ENCODE measurements around the gene SLC25A14. TPM values are rescaled to one million over a fixed set of nuclear protein-coding genes. Genes with fewer than 3 reads are reported as not detected.

Gene SLC25A14
- total RNA-seq, 3 donors from 2014 or later (not counting 1 experiment from before 2014, with no cell fraction given) = 17.6 to 20.5 (median 19.0) TPM

DNA sequence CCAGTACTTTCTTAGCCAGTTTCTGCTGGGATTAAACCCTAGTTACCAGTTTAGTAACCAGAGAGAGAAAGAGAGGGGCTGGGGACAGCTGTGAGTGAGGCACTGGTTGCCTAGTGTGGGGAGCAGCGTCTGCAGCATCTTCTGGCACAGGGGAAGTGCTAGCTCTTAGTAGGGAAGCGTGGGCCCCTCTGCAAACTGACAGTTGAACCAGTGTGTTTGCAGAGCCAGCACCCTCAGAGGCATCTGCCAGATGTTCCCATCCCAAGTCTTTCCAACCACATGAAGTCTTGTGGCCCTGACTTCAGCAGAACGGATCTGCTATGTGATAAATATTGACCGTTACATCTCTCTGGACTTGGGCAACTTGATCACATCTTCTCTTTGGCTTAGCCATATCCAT is 77.1 kb downstream of the SLC25A14 start:
- intact Hi-C loops (cut with micrococcal nuclease) = no loop called here
- no peak overlapping the region for H3K27ac ChIP-seq (ENCODE audit: low read length)
- 79% methylated on average over 4 of the region's 4 CpGs for WGBS (ENCODE audit: insufficient coverage)
- H3K9me3 ChIP-seq (ENCODE audit: control insufficient read depth, insufficient read depth, low read length) = no peaks in the 10 kb centered on the region
- no peaks in the 10 kb centered on the region for H3K36me3 Mint-ChIP-seq
- peaks cover 0 to 14% of the 10 kb centered on the region in 2 donors for H3K4me1 Mint-ChIP-seq
- ATAC-seq (no peak), DNase-seq (no peak)
- TF ChIP-seq, protein P1, sequence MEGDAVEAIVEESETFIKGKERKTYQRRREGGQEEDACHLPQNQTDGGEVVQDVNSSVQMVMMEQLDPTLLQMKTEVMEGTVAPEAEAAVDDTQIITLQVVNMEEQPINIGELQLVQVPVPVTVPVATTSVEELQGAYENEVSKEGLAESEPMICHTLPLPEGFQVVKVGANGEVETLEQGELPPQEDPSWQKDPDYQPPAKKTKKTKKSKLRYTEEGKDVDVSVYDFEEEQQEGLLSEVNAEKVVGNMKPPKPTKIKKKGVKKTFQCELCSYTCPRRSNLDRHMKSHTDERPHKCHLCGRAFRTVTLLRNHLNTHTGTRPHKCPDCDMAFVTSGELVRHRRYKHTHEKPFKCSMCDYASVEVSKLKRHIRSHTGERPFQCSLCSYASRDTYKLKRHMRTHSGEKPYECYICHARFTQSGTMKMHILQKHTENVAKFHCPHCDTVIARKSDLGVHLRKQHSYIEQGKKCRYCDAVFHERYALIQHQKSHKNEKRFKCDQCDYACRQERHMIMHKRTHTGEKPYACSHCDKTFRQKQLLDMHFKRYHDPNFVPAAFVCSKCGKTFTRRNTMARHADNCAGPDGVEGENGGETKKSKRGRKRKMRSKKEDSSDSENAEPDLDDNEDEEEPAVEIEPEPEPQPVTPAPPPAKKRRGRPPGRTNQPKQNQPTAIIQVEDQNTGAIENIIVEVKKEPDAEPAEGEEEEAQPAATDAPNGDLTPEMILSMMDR (IDR thresholded peaks at IDR 0.05) = no peak
- H3K27me3 Mint-ChIP-seq (ENCODE audit: low read depth in 2 of 2) = peaks cover 0 to 12% of the 10 kb centered on the region in 2 donors
- no peaks in the 10 kb centered on the region for H3K9me3 Mint-ChIP-seq
- no peak overlapping the region for H3K4me3 Mint-ChIP-seq
- H3K4me3 ChIP-seq (ENCODE audit: low read length) = no peak overlapping the region
- no peaks in the 10 kb centered on the region for H3K4me1 ChIP-seq (ENCODE audit: control insufficient read depth, insufficient read depth, low read length)
- peaks cover 2% of the 10 kb centered on the region for H3K36me3 ChIP-seq (ENCODE audit: control insufficient read depth, insufficient read depth, low read length)
- H3K27ac Mint-ChIP-seq = peak overlapping the region in 1 of 2 donors; percentile 18
- no peaks in the 10 kb centered on the region for H3K27me3 ChIP-seq (ENCODE audit: control insufficient read depth, insufficient read depth, low read length)

DNA sequence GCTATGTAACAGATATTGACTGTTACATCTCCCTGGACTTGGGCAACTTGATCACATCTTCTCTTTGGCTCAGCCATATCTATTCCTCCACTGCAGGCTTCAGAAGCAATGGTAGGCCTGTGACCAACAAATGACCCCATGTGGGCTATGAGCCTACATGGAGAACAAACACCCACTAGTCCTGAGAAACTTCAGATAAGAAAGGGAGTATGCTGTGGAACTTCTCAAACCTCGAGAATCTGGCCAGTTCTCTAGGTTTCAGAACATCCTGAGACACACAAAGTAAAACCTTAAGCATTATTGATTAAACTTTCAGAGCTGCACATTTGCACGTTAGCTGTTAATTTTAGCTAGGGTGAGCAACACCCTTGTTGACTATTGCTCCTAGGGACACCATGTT is 78.3 kb downstream of the SLC25A14 start:
- Histone ChIP-seq H3K4me1 (ENCODE audit: control insufficient read depth, insufficient read depth, low read length) (no peaks in the 10 kb centered on the region), H3K4me3 (ENCODE audit: low read length) (no peak overlapping the region), H3K27ac (ENCODE audit: low read length) (no peak overlapping the region), H3K27me3 (ENCODE audit: control insufficient read depth, insufficient read depth, low read length) (no peaks in the 10 kb centered on the region), H3K36me3 (ENCODE audit: control insufficient read depth, insufficient read depth, low read length) (peaks cover 2% of the 10 kb centered on the region), H3K9me3 (ENCODE audit: control insufficient read depth, insufficient read depth, low read length) (no peaks in the 10 kb centered on the region)
- TF ChIP-seq, protein P1 (IDR thresholded peaks at IDR 0.05) = no peak
- Mint-ChIP-seq H3K4me3 (no peak overlapping the region), H3K27ac (no peak overlapping the region), H3K27me3 (ENCODE audit: low read depth in 2 of 2) (peaks cover 0 to 21% of the 10 kb centered on the region in 2 donors), H3K9me3 (no peaks in the 10 kb centered on the region), H3K36me3 (no peaks in the 10 kb centered on the region), H3K4me1 (peaks cover 0 to 14% of the 10 kb centered on the region in 2 donors)
- ATAC-seq = no peak
- intact Hi-C loops (cut with micrococcal nuclease) = no loop called here
- no peak for DNase-seq
- 88% methylated on average over 2 of the region's 2 CpGs for WGBS (ENCODE audit: insufficient coverage)

DNA sequence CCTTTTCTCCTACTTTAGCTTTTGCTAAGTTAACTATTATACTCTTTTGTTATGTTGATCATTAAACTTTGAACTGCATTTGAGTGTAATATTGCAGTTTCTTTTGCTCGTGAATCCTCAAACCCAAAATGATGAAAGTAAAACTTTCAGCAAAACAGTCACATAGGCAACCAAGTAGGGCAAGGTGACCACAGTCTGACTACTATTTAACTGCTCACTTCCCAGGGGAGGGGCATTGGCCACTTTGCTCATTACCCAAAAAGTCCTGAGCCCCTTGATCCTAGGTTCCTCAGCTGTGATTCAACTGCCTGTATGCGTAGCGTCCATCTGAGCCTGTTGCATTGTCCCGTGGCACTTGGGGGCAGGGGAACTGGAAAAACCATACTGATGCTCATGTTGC is 79.0 kb downstream of the SLC25A14 start:
- Mint-ChIP-seq H3K27ac (no peak overlapping the region), H3K9me3 (no peaks in the 10 kb centered on the region), H3K36me3 (no peaks in the 10 kb centered on the region), H3K4me3 (no peak overlapping the region), H3K27me3 (ENCODE audit: low read depth in 2 of 2) (peaks cover 4 to 27% of the 10 kb centered on the region in 2 donors), H3K4me1 (peaks cover 0 to 14% of the 10 kb centered on the region in 2 donors)
- TF ChIP-seq, protein P1 (IDR thresholded peaks at IDR 0.05) = no peak
- H3K4me3 ChIP-seq (ENCODE audit: low read length) = no peak overlapping the region
- no peaks in the 10 kb centered on the region for H3K27me3 ChIP-seq (ENCODE audit: control insufficient read depth, insufficient read depth, low read length)
- ATAC-seq (no peak), DNase-seq (no peak)
- intact Hi-C loops (cut with micrococcal nuclease) = no loop called here
- H3K36me3 ChIP-seq (ENCODE audit: control insufficient read depth, insufficient read depth, low read length) = peaks cover 2% of the 10 kb centered on the region
- 95% methylated on average over 3 of the region's 4 CpGs for WGBS (ENCODE audit: insufficient coverage)
- no peaks in the 10 kb centered on the region for H3K4me1 ChIP-seq (ENCODE audit: control insufficient read depth, insufficient read depth, low read length)
- H3K27ac ChIP-seq (ENCODE audit: low read length) = no peak overlapping the region
- H3K9me3 ChIP-seq (ENCODE audit: control insufficient read depth, insufficient read depth, low read length) = no peaks in the 10 kb centered on the region

DNA sequence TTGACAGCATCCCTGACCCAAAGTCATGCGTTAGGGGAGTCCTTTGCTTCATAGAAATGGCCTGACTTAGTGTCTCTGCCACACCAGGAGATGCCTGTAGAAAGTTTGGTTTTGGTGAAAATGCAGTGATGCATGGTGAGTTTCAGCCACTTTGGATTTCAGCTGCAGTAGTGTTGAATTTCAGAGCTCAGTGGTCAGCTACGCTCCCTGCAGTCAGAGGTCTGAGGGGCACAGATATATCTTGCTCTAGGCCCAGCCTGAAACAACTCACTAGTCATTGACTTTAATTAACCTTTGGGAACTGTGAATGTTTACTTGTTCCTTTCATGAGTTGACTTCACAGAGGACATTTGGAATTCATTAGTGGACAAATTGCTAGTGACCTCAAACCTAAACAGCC is 79.5 kb downstream of the SLC25A14 start:
- no peak overlapping the region for H3K4me3 Mint-ChIP-seq
- intact Hi-C loops (cut with micrococcal nuclease) = no loop called here
- peaks cover 4 to 27% of the 10 kb centered on the region in 2 donors for H3K27me3 Mint-ChIP-seq (ENCODE audit: low read depth in 2 of 2)

More for the DNA sequence above, 79.5 kb downstream of the SLC25A14 start:
- Mint-ChIP-seq H3K4me1 (peaks cover 0 to 12% of the 10 kb centered on the region in 2 donors), H3K9me3 (no peaks in the 10 kb centered on the region), H3K27ac (no peak overlapping the region), H3K36me3 (no peaks in the 10 kb centered on the region)
- no peak overlapping the region for H3K4me3 ChIP-seq (ENCODE audit: low read length)
- TF ChIP-seq, protein P1 (IDR thresholded peaks at IDR 0.05) = no peak
- no peak overlapping the region for H3K27ac ChIP-seq (ENCODE audit: low read length)
- H3K9me3 ChIP-seq (ENCODE audit: control insufficient read depth, insufficient read depth, low read length) = no peaks in the 10 kb centered on the region
- H3K4me1 ChIP-seq (ENCODE audit: control insufficient read depth, insufficient read depth, low read length) = no peaks in the 10 kb centered on the region
- ATAC-seq = no peak
- no peaks in the 10 kb centered on the region for H3K27me3 ChIP-seq (ENCODE audit: control insufficient read depth, insufficient read depth, low read length)
- DNase-seq = no peak
- peaks cover 2% of the 10 kb centered on the region for H3K36me3 ChIP-seq (ENCODE audit: control insufficient read depth, insufficient read depth, low read length)
- 90% methylated on average over 2 of the region's 2 CpGs for WGBS (ENCODE audit: insufficient coverage)

Measured in natural killer cell (primary cell).